ENCODE results near the gene WSB2. TPM values are rescaled to one million over a fixed set of nuclear protein-coding genes. Genes with fewer than 3 reads are reported as not detected.
A peak's percentile ranks its signal among the peaks of the same experiment; 100 is the strongest.

The WSB2 gene
- polyA plus RNA-seq, 2 donors = 41.2 to 41.4 TPM

DNA sequence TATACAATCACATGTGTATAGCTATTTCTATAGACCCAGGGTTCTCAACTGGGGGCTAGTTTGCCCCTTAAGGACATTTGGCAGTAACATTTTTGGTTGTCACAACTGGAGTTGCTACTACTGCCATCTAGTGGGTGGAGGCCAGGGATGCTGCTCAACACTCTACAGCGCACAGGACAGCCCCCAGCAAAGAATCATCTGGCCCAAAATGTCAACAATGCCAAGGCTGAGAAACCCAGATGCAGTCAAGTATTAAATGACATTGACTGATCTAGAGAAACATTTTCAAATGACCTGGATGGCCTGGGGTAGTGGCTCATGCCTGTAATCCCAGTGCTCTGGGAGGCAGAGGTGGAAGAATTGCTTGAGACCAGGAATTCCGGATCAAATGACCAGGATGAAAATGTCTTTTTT is 5.8 kb downstream of the WSB2 start:
- Histone ChIP-seq H3K9me3 (ENCODE audit: control insufficient read depth in 2 of 2, insufficient read depth in 1 of 2, low read depth in 1 of 2, low read length in 1 of 2) (no peaks in the 10 kb centered on the region), H3K36me3 (ENCODE audit: control insufficient read depth in 2 of 2, insufficient read depth in 2 of 2, low read length in 1 of 2) (no peaks in the 10 kb centered on the region), H3K27me3 (ENCODE audit: control insufficient read depth in 1 of 2, insufficient read depth in 2 of 2, low read length in 2 of 2) (no peaks in the 10 kb centered on the region), H3K27ac (ENCODE audit: low read depth in 2 of 2, low read length in 1 of 2) (peak overlapping the region in 1 of 2 donors; percentile 3), H3K4me1 (ENCODE audit: control insufficient read depth in 2 of 2, insufficient read depth in 2 of 2, low read length in 1 of 2) (peaks cover 3 to 11% of the 10 kb centered on the region in 2 donors), H3K4me3 (ENCODE audit: low read depth in 1 of 2, low read length in 2 of 2) (no peak overlapping the region)
- 71 to 79% methylated on average over 2 of the region's 2 CpGs for WGBS, 2 donors

DNA sequence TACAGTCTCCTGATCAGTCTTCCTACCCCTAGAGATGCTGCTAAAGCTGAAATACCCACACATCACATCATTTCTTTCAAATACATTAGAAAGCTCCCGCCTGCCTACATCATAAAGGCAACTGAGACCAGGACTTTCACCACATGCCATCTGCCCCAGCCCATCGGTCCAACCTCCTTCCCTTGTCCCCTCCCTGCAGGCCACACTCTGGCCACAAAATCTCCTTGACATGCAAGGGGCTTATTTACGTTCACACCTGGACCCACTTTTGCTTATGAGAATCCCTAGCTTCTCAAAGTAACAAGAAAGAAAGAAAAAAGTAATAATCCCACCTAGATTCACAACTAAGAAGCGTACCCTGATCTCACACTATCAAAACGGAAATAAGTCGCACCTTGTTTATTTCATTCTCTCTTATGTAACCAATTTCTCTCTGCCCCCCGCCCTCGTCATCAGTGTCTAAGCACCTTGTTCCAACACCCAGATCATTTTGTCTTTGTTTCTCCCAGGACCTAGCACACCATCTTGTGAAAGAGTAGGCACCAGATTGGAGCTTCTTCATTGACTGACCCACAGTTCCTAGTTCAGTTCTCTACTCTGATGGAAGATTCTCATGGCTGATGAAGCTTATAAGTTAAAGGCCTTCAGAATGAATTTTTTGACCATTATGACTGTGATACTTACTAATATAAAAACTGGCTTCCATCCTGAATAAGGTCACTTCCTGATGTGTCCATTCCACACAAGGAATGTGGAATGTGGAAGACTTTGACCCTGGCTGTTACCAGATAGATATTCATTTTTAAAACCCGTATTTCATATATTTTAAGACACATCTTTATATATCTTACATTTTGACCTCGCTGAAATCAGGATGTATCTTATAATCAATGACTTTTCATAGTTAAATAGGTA is 7.7 kb downstream of the WSB2 start:
- H3K36me3 ChIP-seq (ENCODE audit: control insufficient read depth in 2 of 2, insufficient read depth in 2 of 2, low read length in 1 of 2) = peaks cover 0 to under 1% of the 10 kb centered on the region in 2 donors
- peak overlapping the region; percentile 69 to 89 for H3K27ac ChIP-seq (ENCODE audit: low read depth in 2 of 2, low read length in 1 of 2)
- WGBS, 2 donors = 81 to 85% methylated on average over 10 of the region's 10 CpGs
- no peaks in the 10 kb centered on the region for H3K27me3 ChIP-seq (ENCODE audit: control insufficient read depth in 1 of 2, insufficient read depth in 2 of 2, low read length in 2 of 2)
- peaks cover 3 to 11% of the 10 kb centered on the region in 2 donors for H3K4me1 ChIP-seq (ENCODE audit: control insufficient read depth in 2 of 2, insufficient read depth in 2 of 2, low read length in 1 of 2)
- no peaks in the 10 kb centered on the region for H3K9me3 ChIP-seq (ENCODE audit: control insufficient read depth in 2 of 2, insufficient read depth in 1 of 2, low read depth in 1 of 2, low read length in 1 of 2)
- no peak overlapping the region for H3K4me3 ChIP-seq (ENCODE audit: low read depth in 1 of 2, low read length in 2 of 2)

DNA sequence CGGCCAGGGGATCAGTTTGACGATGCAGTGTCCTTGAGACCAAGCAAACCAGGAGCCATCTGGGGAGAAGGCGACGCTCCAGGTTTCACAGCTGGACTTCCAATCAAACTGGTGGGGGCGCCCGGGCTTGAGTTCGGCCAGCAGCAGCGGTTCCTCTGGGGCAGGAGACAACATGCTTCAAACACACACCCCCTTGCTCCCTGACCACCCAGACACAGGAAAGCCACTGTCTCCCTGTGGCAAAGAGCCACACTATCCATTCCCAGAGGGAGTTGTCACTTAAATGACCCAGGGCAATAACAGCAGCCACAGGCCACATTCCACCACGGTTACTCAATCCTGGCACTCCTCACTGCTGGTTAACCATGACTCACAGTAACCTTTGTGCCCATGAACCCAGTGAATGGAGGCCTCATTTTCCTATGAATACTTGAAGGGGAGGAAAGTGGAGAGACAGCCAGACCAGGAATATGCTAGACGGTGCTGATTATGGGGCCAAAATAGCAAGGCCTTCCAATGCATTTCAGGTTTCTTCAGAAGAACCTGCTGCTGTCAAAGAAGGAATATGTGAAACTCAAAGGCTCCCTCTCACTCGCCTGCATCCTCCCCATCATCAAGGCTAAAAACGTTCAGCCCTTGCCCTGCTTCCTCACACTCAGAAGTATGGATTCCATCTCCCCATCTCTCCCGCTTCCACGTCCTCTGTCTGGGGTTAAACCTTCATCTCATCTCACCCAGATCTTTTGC is 8.5 kb downstream of the WSB2 start:
- Histone ChIP-seq H3K27ac (ENCODE audit: low read depth in 2 of 2, low read length in 1 of 2) (peak overlapping the region; percentile 69 to 89), H3K27me3 (ENCODE audit: control insufficient read depth in 1 of 2, insufficient read depth in 2 of 2, low read length in 2 of 2) (no peaks in the 10 kb centered on the region), H3K36me3 (ENCODE audit: control insufficient read depth in 2 of 2, insufficient read depth in 2 of 2, low read length in 1 of 2) (peaks cover 0 to 2% of the 10 kb centered on the region in 2 donors), H3K4me3 (ENCODE audit: low read depth in 1 of 2, low read length in 2 of 2) (no peak overlapping the region), H3K9me3 (ENCODE audit: control insufficient read depth in 2 of 2, insufficient read depth in 1 of 2, low read depth in 1 of 2, low read length in 1 of 2) (no peaks in the 10 kb centered on the region), H3K4me1 (ENCODE audit: control insufficient read depth in 2 of 2, insufficient read depth in 2 of 2, low read length in 1 of 2) (peaks cover 3 to 11% of the 10 kb centered on the region in 2 donors)
- 43 to 46% methylated on average over 14 of the region's 14 CpGs for WGBS, 2 donors

DNA sequence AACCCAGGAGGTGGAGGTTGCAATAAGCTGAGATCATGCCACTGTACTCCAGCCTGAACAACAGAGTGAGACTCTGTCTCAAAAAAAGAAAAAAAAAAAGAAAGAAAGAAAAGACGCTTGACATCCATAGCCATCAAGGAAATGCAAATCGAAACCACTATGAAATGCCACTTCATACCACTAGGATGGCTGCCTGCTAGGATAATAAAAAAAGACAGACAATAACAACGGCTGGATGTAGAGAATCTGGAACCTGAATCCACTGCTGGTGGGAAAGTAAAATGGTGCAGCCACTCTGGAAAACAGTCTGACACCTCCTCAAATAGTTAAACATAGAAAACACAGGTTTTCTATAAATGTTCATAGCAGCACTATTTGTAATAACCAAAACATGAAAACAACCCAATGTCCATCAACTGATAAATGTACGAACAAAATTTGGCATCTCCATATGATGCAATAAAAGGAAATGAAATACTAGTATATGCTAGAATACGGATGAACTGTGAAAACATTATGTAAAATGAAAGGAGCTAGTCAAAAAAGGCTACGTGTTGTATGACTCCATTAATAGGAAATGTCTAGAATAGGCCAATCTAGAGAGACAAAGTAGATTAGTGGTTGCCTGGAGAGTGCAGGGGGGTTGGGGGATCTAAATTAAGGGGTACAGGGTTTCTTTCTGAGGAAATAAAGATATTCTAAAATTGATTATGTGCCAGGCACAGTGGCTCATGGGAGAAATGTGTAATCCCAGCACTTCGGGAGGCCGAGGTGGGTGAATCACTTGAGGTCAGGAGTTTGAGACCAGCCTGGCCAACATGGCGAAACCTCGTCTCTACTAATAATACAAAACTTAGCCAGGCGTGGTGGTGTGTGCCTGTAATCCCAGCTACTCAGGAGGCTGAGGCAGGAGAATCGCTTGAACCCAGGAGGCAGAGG is 9.7 kb downstream of the WSB2 start:
- Histone ChIP-seq H3K27ac (ENCODE audit: low read depth in 2 of 2, low read length in 1 of 2) (no peak overlapping the region), H3K4me3 (ENCODE audit: low read depth in 1 of 2, low read length in 2 of 2) (no peak overlapping the region)

DNA sequence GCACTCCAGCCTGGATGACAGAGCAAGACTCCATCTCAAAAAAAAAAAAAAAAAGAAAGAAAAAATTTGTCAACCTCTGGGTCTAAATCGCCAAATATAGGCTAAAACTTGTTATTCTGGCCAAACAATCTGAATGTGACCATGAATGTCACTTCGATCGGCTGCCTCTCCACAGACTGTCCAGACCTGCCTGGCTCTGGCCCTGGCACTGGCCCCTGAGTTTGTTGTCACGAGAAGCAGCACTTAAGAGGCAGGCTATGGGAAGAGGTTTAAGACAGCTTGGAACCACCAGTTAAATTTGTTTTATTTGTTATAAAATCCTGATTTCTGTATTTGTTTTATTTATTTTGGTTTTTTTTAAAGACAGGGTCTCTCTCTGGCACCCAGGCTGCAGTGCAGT is 14.5 kb downstream of the WSB2 start:
- no peaks in the 10 kb centered on the region for H3K9me3 ChIP-seq (ENCODE audit: control insufficient read depth in 2 of 2, insufficient read depth in 1 of 2, low read depth in 1 of 2, low read length in 1 of 2)
- H3K36me3 ChIP-seq (ENCODE audit: control insufficient read depth in 2 of 2, insufficient read depth in 2 of 2, low read length in 1 of 2) = peaks cover 0 to 15% of the 10 kb centered on the region in 2 donors
- WGBS, 2 donors = 92 to 95% methylated on average over 4 of the region's 4 CpGs
- no peaks in the 10 kb centered on the region for H3K4me1 ChIP-seq (ENCODE audit: control insufficient read depth in 2 of 2, insufficient read depth in 2 of 2, low read length in 1 of 2)
- H3K27me3 ChIP-seq (ENCODE audit: control insufficient read depth in 1 of 2, insufficient read depth in 2 of 2, low read length in 2 of 2) = no peaks in the 10 kb centered on the region
- no peak overlapping the region for H3K4me3 ChIP-seq (ENCODE audit: low read depth in 1 of 2, low read length in 2 of 2)
- H3K27ac ChIP-seq (ENCODE audit: low read depth in 2 of 2, low read length in 1 of 2) = no peak overlapping the region

More for the DNA sequence above, 9.7 kb downstream of the WSB2 start:
- Histone ChIP-seq H3K9me3 (ENCODE audit: control insufficient read depth in 2 of 2, insufficient read depth in 1 of 2, low read depth in 1 of 2, low read length in 1 of 2) (no peaks in the 10 kb centered on the region), H3K4me1 (ENCODE audit: control insufficient read depth in 2 of 2, insufficient read depth in 2 of 2, low read length in 1 of 2) (peaks cover 3 to 11% of the 10 kb centered on the region in 2 donors), H3K36me3 (ENCODE audit: control insufficient read depth in 2 of 2, insufficient read depth in 2 of 2, low read length in 1 of 2) (peaks cover 0 to 2% of the 10 kb centered on the region in 2 donors), H3K27me3 (ENCODE audit: control insufficient read depth in 1 of 2, insufficient read depth in 2 of 2, low read length in 2 of 2) (no peaks in the 10 kb centered on the region)
- 88 to 89% methylated on average over 12 of the region's 12 CpGs for WGBS, 2 donors

DNA sequence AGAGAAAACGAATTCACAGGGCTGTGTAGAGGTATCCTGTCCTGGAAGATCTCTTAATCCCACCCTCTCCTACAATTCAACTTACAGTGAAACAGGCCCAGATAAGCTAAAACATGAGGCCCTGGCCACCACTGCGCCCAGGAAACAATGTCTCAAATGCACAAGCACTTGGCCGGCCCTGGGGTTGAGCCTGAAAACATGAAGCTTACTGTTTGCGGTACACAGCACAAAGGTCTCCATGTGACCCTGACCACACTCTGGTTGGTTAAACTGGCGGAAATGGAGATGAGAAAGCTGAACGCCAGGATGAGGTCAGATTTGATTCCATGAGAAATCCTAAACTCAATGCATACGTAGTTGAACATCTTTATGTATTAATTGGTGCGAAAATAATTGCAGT is 16.4 kb downstream of the WSB2 start:
- H3K36me3 ChIP-seq (ENCODE audit: control insufficient read depth in 2 of 2, insufficient read depth in 2 of 2, low read length in 1 of 2) = peaks cover 0 to 27% of the 10 kb centered on the region in 2 donors
- H3K9me3 ChIP-seq (ENCODE audit: control insufficient read depth in 2 of 2, insufficient read depth in 1 of 2, low read depth in 1 of 2, low read length in 1 of 2) = no peaks in the 10 kb centered on the region
- no peaks in the 10 kb centered on the region for H3K27me3 ChIP-seq (ENCODE audit: control insufficient read depth in 1 of 2, insufficient read depth in 2 of 2, low read length in 2 of 2)
- 95% methylated on average over 8 of the region's 8 CpGs for WGBS, 2 donors
- H3K4me3 ChIP-seq (ENCODE audit: low read depth in 1 of 2, low read length in 2 of 2) = no peak overlapping the region
- no peaks in the 10 kb centered on the region for H3K4me1 ChIP-seq (ENCODE audit: control insufficient read depth in 2 of 2, insufficient read depth in 2 of 2, low read length in 1 of 2)
- H3K27ac ChIP-seq (ENCODE audit: low read depth in 2 of 2, low read length in 1 of 2) = no peak overlapping the region

DNA sequence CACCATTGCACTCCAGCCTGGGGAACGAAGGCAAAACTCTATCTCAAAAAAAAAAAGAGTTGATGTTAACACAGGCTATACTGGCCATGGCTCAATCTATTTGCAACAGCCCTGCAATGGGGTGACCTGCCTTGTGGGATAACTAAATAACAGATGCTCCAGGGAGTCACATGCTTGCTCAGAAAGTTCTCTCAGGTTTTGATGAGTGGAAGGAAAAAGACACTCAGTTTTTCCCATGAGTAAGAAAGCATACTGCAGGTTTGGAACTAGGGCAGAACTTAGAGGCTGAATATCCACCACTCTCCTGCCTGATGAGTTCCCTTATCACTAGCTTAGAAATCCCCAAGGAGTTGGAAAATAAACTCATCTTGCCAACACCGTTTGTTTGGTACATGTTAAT is 16.9 kb downstream of the WSB2 start:
- Histone ChIP-seq H3K27me3 (ENCODE audit: control insufficient read depth in 1 of 2, insufficient read depth in 2 of 2, low read length in 2 of 2) (no peaks in the 10 kb centered on the region), H3K36me3 (ENCODE audit: control insufficient read depth in 2 of 2, insufficient read depth in 2 of 2, low read length in 1 of 2) (peaks cover 0 to 27% of the 10 kb centered on the region in 2 donors), H3K4me1 (ENCODE audit: control insufficient read depth in 2 of 2, insufficient read depth in 2 of 2, low read length in 1 of 2) (no peaks in the 10 kb centered on the region), H3K9me3 (ENCODE audit: control insufficient read depth in 2 of 2, insufficient read depth in 1 of 2, low read depth in 1 of 2, low read length in 1 of 2) (no peaks in the 10 kb centered on the region), H3K4me3 (ENCODE audit: low read depth in 1 of 2, low read length in 2 of 2) (no peak overlapping the region), H3K27ac (ENCODE audit: low read depth in 2 of 2, low read length in 1 of 2) (no peak overlapping the region)
- 82 to 88% methylated on average over 2 of the region's 2 CpGs for WGBS, 2 donors

DNA sequence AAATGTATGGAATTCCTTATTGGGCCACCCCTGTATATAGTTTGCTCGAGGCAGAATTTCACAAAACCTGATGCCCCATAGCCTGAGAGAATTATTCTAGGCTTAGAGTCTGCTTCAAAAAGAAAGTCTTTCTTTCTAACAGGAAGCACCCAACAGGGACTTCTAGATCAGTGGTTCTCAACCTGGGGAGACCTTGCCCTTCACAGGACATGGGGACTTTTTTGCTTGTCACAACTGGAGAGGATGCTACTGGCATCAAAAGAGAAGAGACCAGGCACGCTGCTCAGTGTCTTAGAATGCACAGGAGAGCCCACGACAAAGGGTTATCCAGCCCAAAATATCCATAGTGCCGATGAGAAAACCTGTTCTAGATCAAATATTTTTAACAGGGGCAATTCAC is 18.9 kb downstream of the WSB2 start:
- Histone ChIP-seq H3K36me3 (ENCODE audit: control insufficient read depth in 2 of 2, insufficient read depth in 2 of 2, low read length in 1 of 2) (peaks cover 5 to 28% of the 10 kb centered on the region in 2 donors), H3K27ac (ENCODE audit: low read depth in 2 of 2, low read length in 1 of 2) (no peak overlapping the region), H3K27me3 (ENCODE audit: control insufficient read depth in 1 of 2, insufficient read depth in 2 of 2, low read length in 2 of 2) (no peaks in the 10 kb centered on the region), H3K9me3 (ENCODE audit: control insufficient read depth in 2 of 2, insufficient read depth in 1 of 2, low read depth in 1 of 2, low read length in 1 of 2) (no peaks in the 10 kb centered on the region), H3K4me3 (ENCODE audit: low read depth in 1 of 2, low read length in 2 of 2) (no peak overlapping the region), H3K4me1 (ENCODE audit: control insufficient read depth in 2 of 2, insufficient read depth in 2 of 2, low read length in 1 of 2) (no peaks in the 10 kb centered on the region)
- WGBS, 2 donors = 93 to 94% methylated on average over 4 of the region's 4 CpGs

DNA sequence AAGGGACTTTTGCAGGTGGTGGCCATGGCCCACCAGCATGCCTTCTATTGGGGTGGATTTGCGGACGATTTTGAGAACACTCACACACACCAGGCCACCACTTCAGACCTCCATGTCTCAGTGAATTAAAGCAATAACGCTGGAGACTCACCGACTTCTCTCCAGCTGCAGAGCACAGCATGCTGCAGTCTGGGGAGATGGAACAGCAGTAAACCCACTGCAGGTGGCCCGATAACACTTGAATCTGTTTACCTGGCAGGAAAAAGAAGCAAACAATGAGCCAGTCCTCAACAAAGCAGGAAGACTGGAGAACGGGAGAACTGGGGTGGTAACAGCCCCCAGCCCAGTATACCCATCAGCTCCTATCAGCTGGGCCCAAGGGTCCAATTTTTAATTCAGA is 22.8 kb downstream of the WSB2 start:
- H3K36me3 ChIP-seq (ENCODE audit: control insufficient read depth in 2 of 2, insufficient read depth in 2 of 2, low read length in 1 of 2) = peaks cover 21 to 34% of the 10 kb centered on the region in 2 donors
- no peaks in the 10 kb centered on the region for H3K4me1 ChIP-seq (ENCODE audit: control insufficient read depth in 2 of 2, insufficient read depth in 2 of 2, low read length in 1 of 2)
- H3K27ac ChIP-seq (ENCODE audit: low read depth in 2 of 2, low read length in 1 of 2) = no peak overlapping the region
- no peak overlapping the region for H3K4me3 ChIP-seq (ENCODE audit: low read depth in 1 of 2, low read length in 2 of 2)
- H3K27me3 ChIP-seq (ENCODE audit: control insufficient read depth in 1 of 2, insufficient read depth in 2 of 2, low read length in 2 of 2) = no peaks in the 10 kb centered on the region
- H3K9me3 ChIP-seq (ENCODE audit: control insufficient read depth in 2 of 2, insufficient read depth in 1 of 2, low read depth in 1 of 2, low read length in 1 of 2) = no peaks in the 10 kb centered on the region
- WGBS, 2 donors = 73 to 80% methylated on average over 6 of the region's 6 CpGs
